NOMO-1 treated with dmso at 0.1 percent for 144 hours (cell line): ENCODE data around the gene LAMB3.
A peak's percentile ranks its signal among the peaks of the same experiment; 100 is the strongest.

Source experiments
- DNase-seq: peaks from one replicate; lab custom pipeline; 2025; ENCODE audit not compliant: unreplicated experiment; lab: John Stamatoyannopoulos, UW

LAMB3 gene

GRCh38 chr1:209565759-209566678 is 86.2 kb downstream of the LAMB3 start:
- peak; percentile 63 for DNase-seq
